NCI-H1048 (cell line): ENCODE results near the gene MTG1.
"Not testable (repeated sequence)": the region's sequence is repeated elsewhere in the genome, so short reads cannot be mapped to it uniquely, and the experiment has no call there.

Experiments used
- DNase-seq: peaks from one replicate; lab custom pipeline; 2025; lab: John Stamatoyannopoulos, UW

MTG1 gene

DNA sequence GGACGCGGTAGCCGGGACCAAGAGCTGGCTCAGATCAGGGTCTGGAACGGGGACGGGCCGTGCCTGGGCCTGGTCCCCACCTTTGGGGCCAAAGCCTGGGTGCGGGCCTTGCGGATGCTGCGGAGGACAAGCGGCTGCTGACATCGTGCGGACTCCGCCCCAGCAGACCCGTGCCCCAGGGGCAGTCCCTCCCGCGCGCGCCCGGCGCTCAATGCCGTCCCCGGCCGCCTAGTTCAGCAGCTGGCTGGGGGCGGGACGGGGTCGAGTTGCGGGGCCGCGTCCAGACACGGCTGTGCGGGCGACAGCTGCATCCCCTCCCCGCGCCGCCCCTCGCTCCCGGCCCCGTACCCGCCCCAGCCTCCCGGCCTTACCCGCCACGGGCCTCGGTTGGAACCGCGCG is 30.1 kb downstream of the MTG1 start:
- not testable (repeated sequence) for DNase-seq

DNA sequence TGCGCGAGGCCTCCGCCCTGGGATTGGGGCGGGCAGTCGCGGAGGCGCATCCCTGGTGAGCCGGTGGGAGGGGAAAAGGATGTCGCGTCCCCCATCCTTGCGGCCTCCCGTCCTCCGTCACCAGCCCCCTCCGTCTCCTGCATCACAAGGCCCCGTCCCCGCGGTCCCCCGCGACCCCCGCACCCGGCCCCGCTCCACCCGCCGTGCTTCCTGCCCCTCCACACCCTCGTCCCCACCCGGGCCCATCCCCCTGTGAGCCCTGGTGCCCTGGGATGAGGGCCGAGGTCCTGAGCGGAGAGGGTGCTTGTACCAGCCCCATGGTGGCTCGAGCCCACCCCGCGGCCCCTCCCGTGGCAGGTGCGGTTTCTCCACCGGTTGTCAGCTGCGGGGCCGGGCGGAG is 30.6 kb downstream of the MTG1 start, which contains the start of gene SPRN:
SPRN (minus strand) TSS at position 25 of the 400 bp plus-strand sequence. CDS start 944 bp downstream, outside the sequence.
- DNase-seq, result not testable (repeated sequence)

DNA sequence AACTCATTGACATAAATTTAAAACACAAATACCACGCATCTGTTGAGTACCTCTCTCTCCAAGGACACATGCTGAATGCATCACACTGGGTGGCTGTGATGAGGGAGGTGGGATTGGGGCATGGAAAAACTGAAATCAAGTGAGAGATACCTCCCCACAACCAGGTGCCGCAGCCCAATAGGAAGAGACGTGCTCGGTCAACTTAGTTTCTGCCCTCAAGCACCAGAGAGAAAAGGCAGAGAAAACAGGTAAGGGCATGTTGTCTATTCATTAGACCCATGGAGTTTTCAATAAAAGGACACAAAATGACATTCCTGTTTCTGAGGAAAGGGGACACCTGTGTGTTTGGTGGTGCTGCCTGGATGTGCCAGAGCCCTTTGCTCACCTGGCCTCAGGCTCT is 35.6 kb downstream of the MTG1 start:
- not testable (repeated sequence) for DNase-seq

DNA sequence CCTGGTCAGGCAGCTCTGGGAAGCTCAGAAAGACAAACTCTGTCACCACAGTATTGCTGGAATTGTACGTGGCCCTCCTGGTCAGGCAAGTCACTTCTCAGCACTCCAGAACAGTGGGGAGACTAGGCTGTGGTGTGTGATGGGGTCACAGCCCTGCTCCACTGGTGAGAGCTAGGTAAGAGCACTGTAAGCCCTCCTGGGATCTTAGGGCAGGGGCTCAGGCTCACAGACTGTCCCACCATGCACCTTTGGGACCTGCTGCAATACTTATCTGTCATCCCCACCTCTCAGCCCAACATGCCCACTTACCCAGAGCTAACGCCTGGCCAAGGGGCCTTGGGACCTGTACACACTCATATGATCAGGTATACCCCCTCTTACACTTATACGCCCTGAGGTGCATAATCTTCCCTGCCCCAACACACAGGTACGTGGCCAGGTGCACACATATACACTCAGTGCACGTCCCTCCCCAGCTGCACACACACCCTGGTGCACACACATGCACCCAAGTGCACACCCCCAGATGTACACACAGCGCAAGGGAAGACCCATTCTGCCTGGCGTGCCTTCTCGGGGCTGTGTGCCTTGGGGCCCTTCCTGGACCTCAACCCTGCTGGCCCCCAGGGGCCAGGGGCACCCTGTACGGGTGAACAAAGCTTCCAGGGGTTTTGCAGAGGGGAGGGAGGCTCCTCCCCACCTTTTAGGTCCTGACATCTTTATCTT is 38.1 kb downstream of the MTG1 start:
- DNase-seq, result not testable (repeated sequence)

DNA sequence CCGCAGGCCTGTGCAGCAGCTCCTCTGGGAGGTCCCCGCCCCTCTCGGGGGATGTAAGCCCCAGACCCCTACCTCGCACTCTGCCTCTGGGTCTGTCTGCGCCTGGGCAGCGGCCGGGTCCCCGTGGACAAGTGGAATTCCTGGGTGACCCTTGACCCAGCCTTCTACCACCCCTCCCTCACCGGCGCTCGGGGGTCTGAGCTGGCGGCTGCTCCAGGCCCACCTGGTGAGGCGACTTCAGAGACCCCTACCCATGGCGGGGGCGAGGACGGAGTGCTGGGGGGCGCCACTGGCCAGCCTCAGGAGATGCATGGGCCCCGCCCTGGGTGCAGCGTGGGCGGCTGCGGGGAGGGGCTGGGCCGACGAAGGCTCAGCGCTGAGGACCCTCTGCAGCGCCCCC is 38.8 kb downstream of the MTG1 start:
- not testable (repeated sequence) for DNase-seq

DNA sequence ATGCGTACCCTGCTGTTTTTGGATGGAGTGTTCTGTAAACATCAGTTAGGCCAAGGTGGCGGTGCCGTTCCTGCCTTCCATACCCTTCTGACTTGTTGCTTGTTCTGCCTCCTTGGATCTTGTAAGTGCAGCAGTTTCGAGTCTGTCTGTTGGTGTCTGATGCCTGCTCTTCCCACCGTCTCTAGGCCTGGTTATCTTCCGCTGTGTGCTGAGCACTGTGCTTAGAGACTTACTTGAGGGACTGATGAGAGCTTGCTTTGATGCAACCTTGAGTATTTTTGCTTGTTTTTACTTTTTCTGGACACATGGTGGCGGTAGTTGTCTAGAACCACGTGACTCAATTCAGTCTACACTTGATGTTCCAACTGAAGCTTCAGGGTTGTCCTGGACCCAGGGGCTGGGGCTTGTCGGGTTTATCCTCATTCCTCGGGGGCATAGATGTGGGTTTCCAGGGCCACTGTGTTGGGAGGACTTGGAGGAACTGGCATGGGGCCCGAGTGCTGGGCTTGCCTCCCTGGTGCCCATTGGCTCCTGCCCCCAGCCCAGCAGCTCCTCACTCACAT is 44.8 kb downstream of the MTG1 start:
- DNase-seq, result no peak

DNA sequence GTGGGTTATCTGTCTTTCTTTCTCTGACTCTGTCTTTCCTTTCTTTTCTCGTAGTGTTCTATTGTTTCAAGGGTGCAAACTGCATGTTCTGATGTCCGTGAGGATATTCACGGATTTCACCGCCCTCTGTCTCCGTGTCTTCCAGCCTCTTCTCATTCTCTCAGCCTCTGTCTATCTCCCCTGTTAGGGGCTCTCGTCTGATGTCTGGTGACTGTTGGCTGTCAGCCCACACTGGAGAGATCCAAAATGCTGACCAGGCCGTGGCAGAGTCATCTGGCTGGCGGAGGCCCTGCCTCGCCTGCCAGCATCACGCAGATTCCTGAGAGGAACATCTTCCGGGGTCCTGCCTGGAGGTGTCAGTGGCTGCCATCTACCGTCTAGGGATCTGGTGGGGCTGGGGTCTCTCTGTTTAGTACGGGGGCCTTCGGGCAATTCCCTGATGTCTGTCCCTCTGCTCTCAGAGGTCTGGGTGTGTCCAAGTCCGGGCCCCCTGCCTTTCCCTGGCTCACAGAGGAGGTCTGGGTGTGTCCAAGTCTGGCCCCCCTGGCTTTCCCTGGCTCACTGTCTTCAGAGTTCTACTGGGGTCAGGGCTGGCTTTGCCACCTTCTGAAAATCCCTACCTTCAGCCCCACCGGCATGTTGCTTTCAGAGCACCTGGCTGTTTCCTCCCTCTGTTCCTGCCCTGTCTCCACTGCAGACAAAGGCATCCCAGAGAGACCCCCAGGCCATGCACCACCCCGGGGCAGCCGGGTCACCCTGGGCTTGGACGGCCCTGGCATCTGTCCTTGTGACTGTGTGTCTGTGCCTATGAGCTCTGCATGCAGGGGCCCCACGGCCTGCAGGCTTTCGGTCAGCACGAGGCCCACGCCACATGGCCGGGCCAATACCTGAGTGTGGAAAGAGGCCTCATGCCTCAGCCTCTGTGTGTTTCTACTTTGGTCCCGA is 45.8 kb downstream of the MTG1 start:
- DNase-seq, result no peak

DNA sequence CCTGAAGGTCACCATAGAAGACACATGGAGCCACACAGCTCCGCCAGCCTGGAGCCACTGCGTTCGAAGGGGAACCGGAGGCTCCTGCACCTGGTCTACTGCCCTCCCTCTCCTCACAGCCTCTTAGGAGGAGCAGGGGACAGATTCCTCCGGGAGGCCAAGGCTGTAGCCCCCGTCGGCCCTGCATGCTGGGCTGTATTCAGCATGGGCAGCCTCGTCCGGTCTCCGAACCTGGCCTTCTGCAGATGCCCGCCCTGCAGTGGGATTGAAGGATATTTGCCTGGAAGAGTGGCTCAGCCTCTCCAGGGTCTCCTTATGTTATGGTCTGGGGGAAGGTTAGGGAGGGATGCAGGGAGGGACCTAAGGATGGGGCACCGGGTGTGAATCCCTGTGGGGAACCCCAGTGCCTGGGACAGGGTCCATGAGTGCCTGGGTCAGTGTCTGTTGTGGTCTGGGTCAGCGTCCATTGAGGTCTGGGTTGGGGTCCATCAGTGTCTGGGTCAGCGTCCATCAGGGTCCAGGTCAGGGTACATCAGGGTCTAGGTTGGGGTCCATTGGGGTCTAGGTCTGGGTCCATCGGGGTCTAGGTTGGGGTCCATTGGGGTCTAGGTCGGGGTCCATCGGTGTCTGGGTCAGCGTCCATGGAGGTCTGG is 46.8 kb downstream of the MTG1 start:
- DNase-seq, result no peak

DNA sequence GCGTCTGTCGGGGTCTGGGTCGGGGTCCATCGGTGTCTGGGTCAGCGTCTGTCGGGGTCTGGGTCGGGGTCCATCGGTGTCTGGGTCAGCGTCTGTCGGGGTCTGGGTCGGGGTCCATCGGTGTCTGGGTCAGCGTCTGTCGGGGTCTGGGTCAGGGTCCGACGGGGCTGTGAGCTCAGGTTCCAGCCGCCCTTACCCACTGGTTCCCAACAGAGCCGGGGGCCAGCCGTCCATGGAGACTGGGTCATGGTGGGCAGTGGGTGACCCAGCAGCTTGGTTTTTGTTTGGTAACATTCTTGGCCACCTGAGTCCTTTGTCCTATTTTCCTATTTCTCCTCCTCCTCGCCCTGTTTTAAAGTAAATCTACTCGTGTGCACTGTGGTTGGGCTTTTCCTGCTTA is 47.4 kb downstream of the MTG1 start:
- not testable (repeated sequence) for DNase-seq

DNA sequence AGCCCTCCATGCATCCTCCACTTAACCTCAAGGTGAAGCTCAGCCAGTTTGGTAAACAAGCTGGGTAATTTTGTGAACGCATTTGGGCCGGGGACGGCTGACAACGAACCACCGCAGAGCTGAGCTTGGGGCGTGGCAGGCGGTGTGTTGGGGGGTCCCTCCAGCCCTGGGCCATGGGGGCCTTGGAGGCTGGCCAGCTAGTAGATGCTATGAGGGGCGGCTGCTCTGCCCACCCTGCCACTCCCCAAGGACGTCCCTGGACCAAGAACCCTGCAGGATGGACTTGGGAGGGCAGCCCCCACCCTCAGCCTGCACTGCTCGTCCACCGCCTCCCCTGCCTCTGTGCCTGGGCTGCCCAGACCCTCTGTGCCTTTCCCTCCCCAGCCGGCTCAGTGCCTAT is 47.8 kb downstream of the MTG1 start:
- no peak for DNase-seq

DNA sequence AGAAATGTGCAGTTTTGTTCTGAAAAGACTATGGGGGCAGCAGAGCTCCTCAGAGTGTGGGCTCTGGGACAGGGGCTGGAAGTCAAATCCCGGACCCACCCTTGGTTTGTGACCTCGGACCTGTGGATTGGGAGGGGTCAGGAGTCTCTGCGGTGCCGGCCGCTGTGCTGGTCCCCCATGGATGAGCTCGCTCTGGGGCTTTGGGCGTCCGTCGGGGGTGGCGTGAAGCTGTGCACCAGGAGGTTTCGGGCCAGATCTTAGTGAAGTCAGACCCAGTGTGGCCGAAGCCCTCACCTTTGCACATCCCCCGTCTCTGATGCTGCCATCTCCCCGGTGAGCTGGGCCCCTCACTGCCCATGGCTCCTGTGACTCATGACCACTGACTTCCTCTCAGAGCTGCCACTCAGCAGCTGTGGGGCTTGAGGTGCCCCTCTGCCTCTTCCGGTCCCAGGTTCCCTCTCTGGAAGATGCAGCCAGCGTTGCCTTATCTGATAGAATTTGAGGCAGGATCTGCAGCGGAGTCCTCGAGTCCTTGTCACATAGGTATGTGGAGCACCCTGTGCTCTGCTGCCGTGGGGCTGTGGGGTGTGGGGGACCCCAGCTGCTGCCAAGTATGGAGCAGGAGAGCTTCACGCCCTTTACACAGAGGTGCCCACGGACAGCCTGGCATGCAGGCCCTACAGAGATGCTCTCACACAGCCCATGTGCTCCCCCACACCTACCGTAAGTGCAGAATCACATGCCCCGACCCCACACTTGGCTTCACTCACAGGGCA is 48.4 kb downstream of the MTG1 start:
- DNase-seq, result no peak

DNA sequence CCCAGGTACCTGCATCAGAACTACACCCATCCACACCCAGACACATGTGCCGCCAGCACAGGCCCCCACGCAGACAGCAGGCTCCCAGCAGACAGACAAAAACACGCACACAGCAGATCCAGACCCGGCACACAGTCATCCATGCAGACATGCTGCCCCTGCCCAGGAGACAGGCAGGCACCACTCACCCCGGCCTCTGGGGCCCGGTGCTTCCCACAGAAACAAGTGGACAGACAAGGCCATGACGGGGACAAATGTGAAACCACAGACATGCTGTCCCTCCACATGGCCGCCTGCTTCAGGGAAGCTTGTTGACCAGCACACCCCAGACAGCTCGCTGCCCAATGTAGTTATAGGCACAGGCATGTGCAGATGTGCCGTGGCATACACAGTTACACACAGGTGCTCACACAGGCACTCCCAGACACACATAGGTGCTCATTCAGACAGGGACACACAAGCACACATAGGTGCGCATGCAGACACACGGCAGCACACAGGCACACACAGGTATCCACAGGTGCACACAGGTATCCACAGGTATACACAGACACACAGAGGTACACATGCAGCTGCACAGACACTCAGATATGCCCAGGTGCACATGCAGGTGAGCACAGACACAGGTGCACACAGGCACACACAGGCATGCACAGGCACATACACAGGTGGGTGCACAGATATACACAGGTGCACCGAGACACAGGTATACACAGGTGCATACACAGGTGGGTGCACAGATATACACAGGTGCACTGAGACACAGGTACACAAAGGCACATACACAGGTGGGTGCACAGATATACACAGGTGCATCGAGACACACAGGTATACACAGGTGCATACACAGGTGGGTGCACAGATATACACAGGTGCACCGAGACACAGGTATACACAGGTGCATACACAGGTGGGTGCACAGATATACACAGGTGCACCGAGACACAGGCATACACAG is 49.3 kb downstream of the MTG1 start:
- DNase-seq, result no peak

DNA sequence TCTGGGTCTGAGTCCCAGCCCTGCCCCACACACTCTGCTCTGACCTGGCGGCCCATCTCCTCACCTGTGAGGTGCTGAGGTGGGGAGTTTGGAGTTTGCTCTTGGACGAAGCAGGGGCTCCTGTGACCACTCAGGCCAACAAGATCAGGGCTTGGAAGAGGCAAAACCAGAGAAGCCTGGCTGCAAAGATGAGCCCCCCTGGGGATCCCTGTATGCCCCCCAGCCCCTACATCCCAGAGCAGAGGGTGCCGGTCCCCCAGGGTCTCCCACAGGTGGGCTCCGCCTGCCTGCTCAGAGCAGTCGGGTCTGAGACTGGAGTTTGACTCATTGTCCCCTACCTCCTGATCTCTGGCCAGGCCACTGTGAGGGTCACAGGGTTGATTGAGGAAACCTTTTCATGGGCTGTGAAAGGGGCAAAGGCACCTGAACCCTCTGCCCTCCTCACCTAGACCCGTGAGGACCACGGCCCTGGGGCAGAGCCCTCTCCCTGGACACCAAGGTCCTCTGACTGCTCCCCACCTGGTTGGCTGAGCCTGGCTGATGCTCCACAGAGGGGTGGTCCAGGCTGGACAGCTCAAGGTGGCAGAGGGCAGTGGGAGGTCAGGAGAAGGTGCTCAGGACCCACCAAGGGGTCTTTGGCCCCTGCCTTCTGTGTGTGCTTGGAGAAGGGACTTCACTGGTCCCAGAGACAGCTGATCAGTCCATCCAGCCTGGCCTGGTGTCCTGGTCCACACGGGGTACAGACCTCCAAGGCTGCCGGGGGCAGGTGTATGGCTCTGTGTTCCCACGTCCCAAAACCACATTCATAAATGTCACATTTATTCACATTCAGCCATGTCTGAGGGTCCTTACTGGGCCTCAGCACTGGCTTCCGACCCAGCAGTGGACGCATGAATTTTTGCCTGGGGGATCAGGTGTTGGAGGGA is 50.6 kb downstream of the MTG1 start:
- no peak for DNase-seq

DNA sequence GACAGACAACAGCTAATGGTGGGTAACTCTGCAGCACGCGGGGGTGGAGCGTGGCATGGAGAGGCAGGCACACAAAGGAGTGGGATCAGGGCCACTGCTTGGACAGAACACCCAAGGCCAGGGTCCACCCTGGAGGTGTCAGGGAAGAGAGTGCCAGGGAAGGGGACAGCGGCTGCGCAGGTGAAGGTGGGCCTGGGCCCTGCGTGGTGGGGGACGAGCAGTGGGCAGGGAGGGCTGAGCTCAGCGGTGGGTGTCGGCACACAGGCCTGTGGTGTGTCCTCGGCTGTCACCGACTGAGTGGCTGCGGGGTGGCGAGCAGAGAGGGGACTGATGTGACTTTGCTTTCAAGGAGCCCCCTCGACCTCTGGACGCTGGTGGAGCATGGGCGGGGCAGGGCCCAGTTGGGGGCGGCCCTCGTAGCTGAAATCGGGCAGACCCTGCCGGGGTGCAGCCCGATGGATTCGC is 51.3 kb downstream of the MTG1 start:
- no peak for DNase-seq

DNA sequence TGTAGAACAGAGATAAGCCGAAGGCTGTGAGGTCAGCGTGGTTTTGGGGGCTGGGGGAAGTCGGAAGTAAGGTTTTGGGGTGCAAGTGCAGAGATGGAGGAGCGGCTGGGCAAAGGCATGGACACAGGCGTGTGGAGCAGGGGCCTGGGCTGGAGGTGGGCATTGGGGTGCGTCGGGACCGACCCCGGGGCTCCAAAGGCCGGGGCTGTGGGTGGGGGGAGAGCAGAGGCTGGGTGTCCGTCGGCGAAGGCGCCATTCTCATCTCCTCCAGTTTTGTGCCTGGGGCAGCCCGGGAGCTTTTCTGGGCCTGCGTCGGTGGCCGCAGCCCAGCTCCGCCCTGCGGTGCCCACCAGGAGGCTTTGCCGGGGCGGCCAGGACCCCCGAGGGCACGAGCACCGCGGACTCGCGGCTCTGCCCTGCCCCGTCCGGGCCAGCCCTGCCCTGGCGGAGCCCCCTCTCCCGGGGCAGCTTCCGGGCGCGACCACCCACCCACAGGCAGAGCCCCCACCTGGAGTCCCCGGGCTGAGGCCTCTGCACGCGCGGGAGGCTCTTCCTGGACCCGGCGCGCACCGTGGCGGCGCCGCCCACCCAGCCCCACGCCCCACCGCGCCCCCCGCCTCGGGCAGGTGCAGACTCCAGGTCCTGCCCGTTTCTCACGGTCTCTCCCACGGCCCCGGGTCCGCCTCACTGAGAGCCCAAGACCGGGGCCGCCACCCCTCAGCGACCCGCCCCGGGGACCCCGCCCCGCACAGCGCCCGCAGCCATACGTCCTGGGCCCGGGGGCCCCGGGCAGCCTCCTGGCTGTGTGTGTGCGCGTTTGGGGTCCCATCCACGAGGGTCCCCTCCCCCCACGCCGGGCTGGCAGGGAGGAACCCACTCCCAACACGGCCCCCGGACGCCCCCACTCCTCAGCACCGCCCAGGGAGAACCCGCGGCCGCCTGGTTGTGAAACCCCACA is 52.1 kb downstream of the MTG1 start:
- no peak for DNase-seq

DNA sequence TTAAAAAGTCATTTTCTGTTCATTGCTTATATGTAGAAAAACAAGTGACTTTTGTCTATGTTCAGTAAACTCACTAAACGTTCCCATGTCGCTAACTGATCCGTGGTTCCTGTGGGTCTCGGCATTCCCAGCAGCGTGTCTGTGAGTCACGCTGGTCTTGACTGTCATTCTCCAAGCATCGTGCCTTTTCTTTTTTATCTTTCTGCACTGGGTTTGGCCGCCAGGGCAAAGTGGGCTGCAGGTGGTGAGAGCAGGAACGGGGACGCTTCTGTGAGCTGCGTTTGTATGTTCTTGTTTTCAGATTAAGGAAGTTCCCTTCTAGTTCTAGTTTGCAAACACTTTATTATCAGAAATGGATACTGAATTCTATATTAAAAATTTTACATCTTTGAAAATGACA is 53.0 kb downstream of the MTG1 start:
- DNase-seq, result no peak

DNA sequence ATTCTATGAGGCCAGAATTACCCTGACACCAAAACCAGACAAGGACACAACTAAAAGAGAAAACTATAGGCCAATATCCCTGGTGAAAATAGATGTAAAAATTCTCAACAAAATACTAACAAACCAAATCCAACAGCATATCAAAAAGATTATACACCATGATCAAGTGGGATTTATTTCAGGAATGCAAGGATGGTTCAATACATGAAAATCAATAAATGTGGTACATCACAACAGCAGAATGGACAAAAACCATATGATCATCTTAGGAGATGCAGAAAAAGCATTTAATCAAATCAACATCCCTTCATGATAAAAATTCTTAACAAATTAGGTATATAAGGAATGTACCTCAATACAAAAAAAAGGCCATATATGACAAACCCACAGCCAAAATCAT is 54.2 kb downstream of the MTG1 start:
- no peak for DNase-seq

DNA sequence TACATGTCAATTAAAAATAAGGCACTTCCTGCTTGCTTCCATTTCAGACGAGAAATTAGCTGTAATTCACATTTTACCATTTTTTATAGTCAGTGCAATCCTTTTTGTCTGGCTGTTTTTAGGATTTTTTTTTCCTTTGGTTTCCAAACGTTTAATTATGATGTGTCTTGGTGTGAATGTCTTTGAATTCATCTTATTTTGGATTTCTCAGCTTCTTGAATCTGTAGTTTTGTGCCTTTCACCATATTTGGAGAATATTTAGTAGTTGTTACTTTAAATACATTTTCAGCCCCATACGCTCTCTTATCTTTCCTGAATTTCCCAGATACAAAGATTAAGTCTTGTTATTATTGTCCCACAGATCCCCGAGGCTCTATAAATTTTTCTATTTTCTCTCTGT is 57.4 kb downstream of the MTG1 start:
- DNase-seq, result no peak
